ENCODE data around the gene SEC14L1.
"Not testable (repeated sequence)": the region's sequence is repeated elsewhere in the genome, so short reads cannot be mapped to it uniquely, and the experiment has no call there.

The SEC14L1 gene

GRCh38 chr17:77107506-77108433, 33.0 kb upstream of the SEC14L1 start:
- DNase-seq (ENCODE audit: extremely low spot score): peak; percentile 64
- CTCF ChIA-PET: interaction anchor here (0.9 to 1.8 kb wide), 8 partner anchors 10 to 140 kb away, joined by 3 to 8 read pairs (median 4); no protein-coding TSS in a partner anchor
- TF ChIP-seq, protein P1, sequence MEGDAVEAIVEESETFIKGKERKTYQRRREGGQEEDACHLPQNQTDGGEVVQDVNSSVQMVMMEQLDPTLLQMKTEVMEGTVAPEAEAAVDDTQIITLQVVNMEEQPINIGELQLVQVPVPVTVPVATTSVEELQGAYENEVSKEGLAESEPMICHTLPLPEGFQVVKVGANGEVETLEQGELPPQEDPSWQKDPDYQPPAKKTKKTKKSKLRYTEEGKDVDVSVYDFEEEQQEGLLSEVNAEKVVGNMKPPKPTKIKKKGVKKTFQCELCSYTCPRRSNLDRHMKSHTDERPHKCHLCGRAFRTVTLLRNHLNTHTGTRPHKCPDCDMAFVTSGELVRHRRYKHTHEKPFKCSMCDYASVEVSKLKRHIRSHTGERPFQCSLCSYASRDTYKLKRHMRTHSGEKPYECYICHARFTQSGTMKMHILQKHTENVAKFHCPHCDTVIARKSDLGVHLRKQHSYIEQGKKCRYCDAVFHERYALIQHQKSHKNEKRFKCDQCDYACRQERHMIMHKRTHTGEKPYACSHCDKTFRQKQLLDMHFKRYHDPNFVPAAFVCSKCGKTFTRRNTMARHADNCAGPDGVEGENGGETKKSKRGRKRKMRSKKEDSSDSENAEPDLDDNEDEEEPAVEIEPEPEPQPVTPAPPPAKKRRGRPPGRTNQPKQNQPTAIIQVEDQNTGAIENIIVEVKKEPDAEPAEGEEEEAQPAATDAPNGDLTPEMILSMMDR (IDR thresholded peaks at IDR 0.05; ENCODE audit: control extremely low read depth, extremely low read depth, low read depth, missing control alignments): no peak
- POLR2A ChIA-PET: interaction anchor here (2.5 kb wide), 1 partner anchor 32 kb away, joined by 8 read pairs; the partner anchor contains the start of gene SEC14L1

DNA sequence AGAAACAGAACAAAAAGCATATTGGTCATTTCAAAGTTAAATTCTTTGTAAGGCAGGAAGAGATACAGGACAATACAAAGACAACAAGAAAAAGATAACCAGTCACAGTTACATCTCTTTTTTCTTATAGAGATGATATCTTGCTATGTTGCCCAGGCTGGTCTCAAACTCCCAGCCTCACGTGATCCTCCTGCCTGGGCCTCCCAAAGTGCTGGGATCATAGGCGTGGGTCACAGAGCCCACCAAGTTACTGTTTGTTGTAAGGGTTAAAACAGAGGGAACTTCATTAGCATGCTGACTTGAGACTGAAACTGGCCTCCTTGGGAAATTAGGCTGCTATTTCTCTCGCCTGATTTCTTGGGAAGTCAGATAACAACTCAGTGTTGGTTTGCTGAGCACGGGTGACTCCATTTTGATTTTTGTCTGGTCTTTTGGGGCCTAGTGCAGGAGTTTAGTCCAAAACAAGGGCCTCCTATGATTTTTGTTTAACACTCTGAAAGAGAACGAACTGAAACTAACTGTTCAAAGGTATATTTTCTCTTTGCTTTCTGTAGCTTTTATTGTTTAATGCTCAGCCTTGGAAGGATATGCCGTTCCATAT, 31.5 kb upstream of the SEC14L1 start:
- TF ChIP-seq, protein P1 (IDR thresholded peaks at IDR 0.05; ENCODE audit: control extremely low read depth, extremely low read depth, low read depth, missing control alignments): no peak
- ChIA-PET POLR2A (no interaction called here), CTCF (interaction anchor here (1.0 to 1.5 kb wide), 3 partner anchors 23 to 73 kb away, joined by 3 to 5 read pairs (median 3); no protein-coding TSS in a partner anchor)
- no peak for DNase-seq (ENCODE audit: extremely low spot score)

- POLR2A ChIA-PET: interaction anchor here (0.7 kb wide), 1 partner anchor 432 kb away, joined by 8 read pairs; no protein-coding TSS in a partner anchor
- CTCF ChIA-PET: interaction anchor here (0.6 to 1.5 kb wide), 4 partner anchors 23 to 73 kb away, joined by 3 to 5 read pairs (median 3); partner anchors contain the start of gene SEC14L1
- TF ChIP-seq, protein P1 (IDR thresholded peaks at IDR 0.05; ENCODE audit: control extremely low read depth, extremely low read depth, low read depth, missing control alignments): no peak
- DNase-seq (ENCODE audit: extremely low spot score): peak; percentile 39
Measured at GRCh38 chr17:77109764-77110359, 30.9 kb upstream of the SEC14L1 start.

DNA sequence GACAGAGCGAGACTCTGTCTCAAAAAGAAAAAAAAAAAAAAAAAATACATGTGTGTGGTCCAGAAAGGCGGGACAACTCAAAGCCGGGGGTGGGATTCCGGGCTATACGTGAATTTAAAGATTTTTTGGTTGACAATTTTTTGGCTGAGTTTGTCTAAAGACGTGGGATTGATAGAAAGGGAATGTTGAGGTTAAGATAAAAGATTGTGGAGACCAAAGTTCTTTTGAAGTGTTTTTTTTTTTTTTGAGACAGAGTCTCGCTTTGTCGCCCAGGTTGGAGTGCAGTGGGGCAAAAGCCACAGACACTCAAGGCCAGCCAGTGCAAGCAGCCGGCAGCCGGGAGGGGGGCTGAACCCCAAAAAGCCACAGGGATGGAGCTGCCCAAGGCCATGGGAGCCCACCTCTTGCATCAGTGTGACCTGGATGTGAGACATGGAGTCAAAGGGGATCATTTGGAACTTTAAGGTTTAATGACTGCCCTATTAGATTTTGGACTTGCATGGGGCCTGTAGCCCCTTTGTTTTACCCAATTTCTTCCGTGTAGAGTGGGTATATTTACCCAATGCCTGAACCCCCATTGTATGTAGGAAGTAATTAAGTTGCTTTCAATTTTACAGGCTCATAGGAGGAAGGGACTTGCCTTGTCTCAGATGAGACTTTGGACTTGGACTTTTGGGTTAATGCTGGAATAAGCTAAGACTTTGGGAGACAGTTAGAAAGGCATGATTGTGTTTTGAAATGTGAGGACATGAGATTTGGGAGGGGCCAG, 29.4 kb upstream of the SEC14L1 start:
- DNase-seq (ENCODE audit: extremely low spot score); CTCF ChIA-PET; POLR2A ChIA-PET: not testable (repeated sequence)

DNA sequence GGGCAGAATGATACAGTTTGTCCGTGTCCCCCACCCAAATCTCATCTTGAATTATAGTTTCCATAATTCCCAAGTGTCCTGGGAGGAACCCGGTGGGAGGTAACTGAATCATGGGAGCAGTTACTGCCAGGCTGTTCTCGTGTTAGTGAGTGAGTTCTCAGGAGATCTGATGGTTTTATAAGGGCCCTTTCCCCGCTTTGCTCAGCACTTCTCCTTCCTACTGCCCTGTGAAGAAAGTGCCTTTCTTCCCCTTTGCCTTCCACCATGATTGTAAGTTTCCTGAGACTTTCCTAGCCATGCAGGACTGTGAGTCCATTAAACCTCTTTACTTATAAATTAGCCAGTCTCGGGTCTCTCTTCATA, 28.9 kb upstream of the SEC14L1 start:
- ChIA-PET CTCF (no interaction called here), POLR2A (no interaction called here)
- DNase-seq (ENCODE audit: extremely low spot score): no peak
- TF ChIP-seq, protein P1 (IDR thresholded peaks at IDR 0.05; ENCODE audit: control extremely low read depth, extremely low read depth, low read depth, missing control alignments): no peak

GRCh38 chr17:77115510-77115909, 25.3 kb upstream of the SEC14L1 start:
- CTCF ChIA-PET: interaction anchor here (1.1 kb wide), 1 partner anchor 9 kb away, joined by 3 read pairs; no protein-coding TSS in a partner anchor
- no peak for DNase-seq (ENCODE audit: extremely low spot score)
- TF ChIP-seq, protein P1 (IDR thresholded peaks at IDR 0.05; ENCODE audit: control extremely low read depth, extremely low read depth, low read depth, missing control alignments): no peak
- POLR2A ChIA-PET: interaction anchor here (0.7 kb wide), 1 partner anchor 205 kb away, joined by 4 read pairs; no protein-coding TSS in a partner anchor
